ENCODE measurements around the gene SIT1.

The SIT1 gene

DNA sequence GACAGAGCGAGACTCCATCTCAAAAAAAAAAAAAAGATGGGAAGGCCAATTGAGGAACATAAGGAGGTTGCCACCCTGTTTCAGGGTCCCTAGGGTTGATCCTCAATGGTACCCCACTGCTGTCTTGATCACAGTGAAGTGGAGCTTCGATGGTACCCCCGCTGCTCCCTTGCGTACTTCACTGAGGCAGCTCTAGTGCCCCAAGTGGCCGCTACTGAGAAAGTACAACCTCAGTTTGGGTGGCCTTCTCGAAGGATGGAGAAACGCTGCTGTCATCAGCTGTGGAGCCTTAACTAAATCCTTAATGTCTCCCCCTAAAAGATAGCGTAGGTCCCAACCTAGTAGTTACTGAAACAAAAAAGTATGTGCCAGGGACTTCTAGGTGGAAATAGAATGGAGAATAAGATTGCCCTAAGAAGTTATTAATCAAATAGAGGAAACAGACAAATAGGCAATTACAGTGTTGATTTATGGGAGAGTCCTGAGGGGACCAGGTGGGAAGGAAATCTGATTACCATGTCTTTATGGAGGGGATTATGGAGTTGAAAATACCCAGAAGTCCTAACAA is 39.4 kb downstream of the SIT1 start:
- Histone ChIP-seq H3K4me3 (ENCODE audit: low read depth, low read length) (no peak overlapping the region), H3K4ac (ENCODE audit: low read depth, low read length) (no peak overlapping the region), H4K12ac (ENCODE audit: low read depth, low read length) (no peak overlapping the region), H3K23ac (ENCODE audit: low read length) (no peak overlapping the region), H4K91ac (ENCODE audit: low read depth, low read length) (no peak overlapping the region), H3K18ac (ENCODE audit: low read length) (no peak overlapping the region), H2BK120ac (ENCODE audit: insufficient read depth, low read length, poor library complexity) (no peak overlapping the region), H3K27ac (ENCODE audit: low read depth, low read length) (no peak overlapping the region), H4K8ac (ENCODE audit: low read depth, low read length) (no peak overlapping the region), H2AFZ (ENCODE audit: insufficient read depth, low read length, poor library complexity) (no peak overlapping the region), H3K79me1 (ENCODE audit: low read length) (no peaks in the 10 kb centered on the region), H2BK12ac (ENCODE audit: low read length) (no peak overlapping the region), H2AK5ac (ENCODE audit: low read length) (no peak overlapping the region), H3K4me1 (ENCODE audit: control insufficient read depth in 1 of 2, insufficient read depth in 2 of 2, low read length in 2 of 2) (peaks cover 7% of the 10 kb centered on the region in 2 experiments), H3K9me3 (ENCODE audit: insufficient read depth, low read depth, low read length) (no peaks in the 10 kb centered on the region), H2BK5ac (ENCODE audit: low read depth, low read length, poor library complexity) (no peak overlapping the region), H3K36me3 (ENCODE audit: control insufficient read depth in 1 of 2, insufficient read depth in 2 of 2, low read length in 2 of 2) (peaks cover 29 to 36% of the 10 kb centered on the region in 2 experiments), H3K27me3 (ENCODE audit: insufficient read depth, low read length) (peaks cover 2% of the 10 kb centered on the region), H3K9ac (ENCODE audit: low read length) (no peak overlapping the region), H3K14ac (ENCODE audit: low read length) (no peak overlapping the region), H3K79me2 (ENCODE audit: control insufficient read depth, insufficient read depth, low read length, poor library complexity) (no peaks in the 10 kb centered on the region), H3K4me2 (ENCODE audit: low read length) (no peak overlapping the region)
- peak in 1 of 2 donors; percentile 65 for DNase-seq
- WGBS (ENCODE audit: extremely low coverage, insufficient coverage, insufficient read length): no CpG with 5 or more reads among the region's 8 CpGs

DNA sequence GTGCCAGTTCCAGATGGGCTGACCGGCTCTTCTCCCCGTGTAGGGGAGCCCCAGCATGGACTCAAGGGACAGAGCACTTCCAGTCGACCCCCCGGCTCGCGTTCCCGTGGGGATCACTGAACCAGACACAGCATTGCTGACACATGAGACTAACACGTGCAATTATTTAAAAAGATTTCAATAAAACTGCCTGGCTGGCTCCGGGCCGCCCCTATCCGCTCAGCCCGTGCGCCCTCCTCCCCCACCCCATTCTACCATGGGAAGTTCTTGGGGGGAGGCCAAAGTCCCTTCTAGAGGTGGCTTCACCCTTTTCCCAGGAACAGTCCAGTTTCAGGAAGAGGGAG is 40.9 kb downstream of the SIT1 start:
- no peak overlapping the region for H3K14ac ChIP-seq (ENCODE audit: low read length)
- H2BK120ac ChIP-seq (ENCODE audit: insufficient read depth, low read length, poor library complexity): no peak overlapping the region
- H4K8ac ChIP-seq (ENCODE audit: low read depth, low read length): no peak overlapping the region
- no peak overlapping the region for H4K91ac ChIP-seq (ENCODE audit: low read depth, low read length)
- DNase-seq: no peak
- H3K18ac ChIP-seq (ENCODE audit: low read length): no peak overlapping the region
- no peak overlapping the region for H3K4ac ChIP-seq (ENCODE audit: low read depth, low read length)
- no peak overlapping the region for H4K12ac ChIP-seq (ENCODE audit: low read depth, low read length)
- H3K4me2 ChIP-seq (ENCODE audit: low read length): no peak overlapping the region
- H2AK5ac ChIP-seq (ENCODE audit: low read length): no peak overlapping the region
- peaks cover 29 to 36% of the 10 kb centered on the region in 2 experiments for H3K36me3 ChIP-seq (ENCODE audit: control insufficient read depth in 1 of 2, insufficient read depth in 2 of 2, low read length in 2 of 2)
- no peak overlapping the region for H3K4me3 ChIP-seq (ENCODE audit: low read depth, low read length)
- H3K9me3 ChIP-seq (ENCODE audit: insufficient read depth, low read depth, low read length): no peaks in the 10 kb centered on the region
- no peak overlapping the region for H3K27ac ChIP-seq (ENCODE audit: low read depth, low read length)
- no peak overlapping the region for H2BK12ac ChIP-seq (ENCODE audit: low read length)
- peaks cover 7 to 12% of the 10 kb centered on the region in 2 experiments for H3K4me1 ChIP-seq (ENCODE audit: control insufficient read depth in 1 of 2, insufficient read depth in 2 of 2, low read length in 2 of 2)
- no peak overlapping the region for H3K23ac ChIP-seq (ENCODE audit: low read length)
- no peaks in the 10 kb centered on the region for H3K27me3 ChIP-seq (ENCODE audit: insufficient read depth, low read length)
- H2AFZ ChIP-seq (ENCODE audit: insufficient read depth, low read length, poor library complexity): no peak overlapping the region
- no peak overlapping the region for H2BK5ac ChIP-seq (ENCODE audit: low read depth, low read length, poor library complexity)
- no CpG with 5 or more reads among the region's 13 CpGs for WGBS (ENCODE audit: extremely low coverage, insufficient coverage, insufficient read length)
- H3K79me2 ChIP-seq (ENCODE audit: control insufficient read depth, insufficient read depth, low read length, poor library complexity): peaks cover 5% of the 10 kb centered on the region
- peaks cover 3% of the 10 kb centered on the region for H3K79me1 ChIP-seq (ENCODE audit: low read length)
- no peak overlapping the region for H3K9ac ChIP-seq (ENCODE audit: low read length)

DNA sequence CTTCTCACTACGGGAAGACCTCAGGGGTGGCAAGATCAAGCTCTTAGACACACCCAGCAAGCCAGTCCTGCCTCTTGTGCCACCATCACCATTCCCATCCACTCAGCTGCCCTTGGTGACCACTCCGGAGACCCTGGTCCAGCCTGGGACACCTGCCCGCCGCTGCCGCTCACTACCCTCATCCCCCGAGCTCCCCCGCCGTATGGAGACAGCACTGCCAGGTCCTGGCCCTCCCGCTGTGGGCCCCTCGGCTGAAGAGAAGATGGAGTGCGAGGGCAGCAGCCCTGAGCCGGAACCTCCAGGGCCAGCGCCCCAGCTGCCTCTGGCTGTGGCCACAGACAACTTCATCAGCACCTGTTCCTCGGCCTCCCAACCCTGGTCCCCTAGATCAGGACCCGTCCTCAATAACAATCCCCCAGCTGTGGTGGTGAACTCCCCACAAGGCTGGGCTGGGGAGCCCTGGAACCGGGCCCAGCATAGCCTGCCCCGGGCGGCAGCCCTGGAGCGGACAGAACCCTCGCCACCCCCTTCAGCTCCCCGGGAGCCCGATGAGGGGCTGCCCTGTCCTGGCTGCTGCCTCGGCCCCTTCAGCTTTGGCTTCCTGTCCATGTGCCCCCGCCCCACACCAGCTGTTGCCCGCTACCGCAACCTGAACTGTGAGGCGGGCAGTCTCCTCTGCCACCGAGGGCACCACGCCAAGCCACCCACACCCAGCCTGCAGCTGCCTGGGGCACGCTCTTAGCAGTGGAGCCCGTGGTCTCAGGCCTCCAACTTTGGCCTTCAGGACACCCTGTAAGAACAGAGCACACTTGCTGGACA is 41.5 kb downstream of the SIT1 start:
- H3K4me3 ChIP-seq (ENCODE audit: low read depth, low read length): no peak overlapping the region

GRCh38 chr9:35608221-35608620 is 42.5 kb downstream of the SIT1 start:
- WGBS (ENCODE audit: extremely low coverage, insufficient coverage, insufficient read length): no CpG with 5 or more reads among the region's 7 CpGs
- Histone ChIP-seq H3K18ac (ENCODE audit: low read length) (no peak overlapping the region), H3K4ac (ENCODE audit: low read depth, low read length) (no peak overlapping the region), H3K9me3 (ENCODE audit: insufficient read depth, low read depth, low read length) (peaks cover 1% of the 10 kb centered on the region), H4K8ac (ENCODE audit: low read depth, low read length) (no peak overlapping the region), H4K12ac (ENCODE audit: low read depth, low read length) (no peak overlapping the region), H3K79me1 (ENCODE audit: low read length) (peaks cover 9% of the 10 kb centered on the region), H3K14ac (ENCODE audit: low read length) (no peak overlapping the region), H2BK12ac (ENCODE audit: low read length) (no peak overlapping the region), H2BK120ac (ENCODE audit: insufficient read depth, low read length, poor library complexity) (no peak overlapping the region), H3K23ac (ENCODE audit: low read length) (no peak overlapping the region), H3K4me2 (ENCODE audit: low read length) (no peak overlapping the region), H2AK5ac (ENCODE audit: low read length) (no peak overlapping the region), H3K79me2 (ENCODE audit: control insufficient read depth, insufficient read depth, low read length, poor library complexity) (peaks cover 5% of the 10 kb centered on the region), H3K9ac (ENCODE audit: low read length) (no peak overlapping the region), H2BK5ac (ENCODE audit: low read depth, low read length, poor library complexity) (no peak overlapping the region), H3K27me3 (ENCODE audit: insufficient read depth, low read length) (no peaks in the 10 kb centered on the region), H2AFZ (ENCODE audit: insufficient read depth, low read length, poor library complexity) (no peak overlapping the region), H3K4me3 (ENCODE audit: low read depth, low read length) (no peak overlapping the region), H4K91ac (ENCODE audit: low read depth, low read length) (no peak overlapping the region), H3K27ac (ENCODE audit: low read depth, low read length) (no peak overlapping the region), H3K4me1 (ENCODE audit: control insufficient read depth in 1 of 2, insufficient read depth in 2 of 2, low read length in 2 of 2) (peaks cover 11 to 16% of the 10 kb centered on the region in 2 experiments), H3K36me3 (ENCODE audit: control insufficient read depth in 1 of 2, insufficient read depth in 2 of 2, low read length in 2 of 2) (peaks cover 29 to 36% of the 10 kb centered on the region in 2 experiments)
- DNase-seq: no peak

More for the DNA sequence above, 41.5 kb downstream of the SIT1 start:
- Histone ChIP-seq H3K9me3 (ENCODE audit: insufficient read depth, low read depth, low read length) (no peaks in the 10 kb centered on the region), H3K4me2 (ENCODE audit: low read length) (no peak overlapping the region), H3K18ac (ENCODE audit: low read length) (no peak overlapping the region), H3K79me2 (ENCODE audit: control insufficient read depth, insufficient read depth, low read length, poor library complexity) (peaks cover 5% of the 10 kb centered on the region), H4K8ac (ENCODE audit: low read depth, low read length) (no peak overlapping the region), H4K91ac (ENCODE audit: low read depth, low read length) (no peak overlapping the region), H3K79me1 (ENCODE audit: low read length) (peaks cover 6% of the 10 kb centered on the region), H4K12ac (ENCODE audit: low read depth, low read length) (no peak overlapping the region), H3K14ac (ENCODE audit: low read length) (no peak overlapping the region), H3K27me3 (ENCODE audit: insufficient read depth, low read length) (no peaks in the 10 kb centered on the region), H3K4me1 (ENCODE audit: control insufficient read depth in 1 of 2, insufficient read depth in 2 of 2, low read length in 2 of 2) (peaks cover 7 to 12% of the 10 kb centered on the region in 2 experiments), H2AK5ac (ENCODE audit: low read length) (no peak overlapping the region), H3K23ac (ENCODE audit: low read length) (no peak overlapping the region), H3K9ac (ENCODE audit: low read length) (no peak overlapping the region), H2AFZ (ENCODE audit: insufficient read depth, low read length, poor library complexity) (no peak overlapping the region), H3K36me3 (ENCODE audit: control insufficient read depth in 1 of 2, insufficient read depth in 2 of 2, low read length in 2 of 2) (peaks cover 29 to 36% of the 10 kb centered on the region in 2 experiments), H3K4ac (ENCODE audit: low read depth, low read length) (no peak overlapping the region), H3K27ac (ENCODE audit: low read depth, low read length) (no peak overlapping the region), H2BK5ac (ENCODE audit: low read depth, low read length, poor library complexity) (no peak overlapping the region), H2BK120ac (ENCODE audit: insufficient read depth, low read length, poor library complexity) (no peak overlapping the region), H2BK12ac (ENCODE audit: low read length) (no peak overlapping the region)
- WGBS (ENCODE audit: extremely low coverage, insufficient coverage, insufficient read length): no CpG with 5 or more reads among the region's 31 CpGs
- no peak for DNase-seq

All from trophoblast cell (in vitro differentiated cells and primary cell).